GM10248 (cell line): ENCODE measurements around the gene TTC34.
A peak's percentile ranks its signal among the peaks of the same experiment; 100 is the strongest.

ENCODE experiments used
- CTCF ChIA-PET: fragments of 300-600 bp; sonication (Branson Sonifier 250); formaldehyde crosslinking; extraction: SDS; loops from one replicate; lab custom pipeline; 2021; ENCODE audit warnings: antibody characterized with exemption; lab: Yijun Ruan, JAX
- POLR2A ChIA-PET: fragments of 350-650 bp; sonication (Branson Sonifier 250); formaldehyde crosslinking; extraction: SDS; loops from one replicate; lab custom pipeline; 2020; ENCODE audit warnings: antibody characterized with exemption; lab: Yijun Ruan, JAX
- DNase-seq: peaks from one replicate; pipeline ENCODE4 v3.0.0; 2012; ENCODE audit errors: extremely low spot score
- TF ChIP-seq, protein P1 (sequence below): IDR thresholded peaks from 2 replicates; pipeline ENCODE4 v1.5.1; 2012; ENCODE audit warnings: mild to moderate bottlenecking, low read depth; ENCODE audit errors: extremely low read depth, missing control alignments, control extremely low read depth

TTC34 gene, protein sequence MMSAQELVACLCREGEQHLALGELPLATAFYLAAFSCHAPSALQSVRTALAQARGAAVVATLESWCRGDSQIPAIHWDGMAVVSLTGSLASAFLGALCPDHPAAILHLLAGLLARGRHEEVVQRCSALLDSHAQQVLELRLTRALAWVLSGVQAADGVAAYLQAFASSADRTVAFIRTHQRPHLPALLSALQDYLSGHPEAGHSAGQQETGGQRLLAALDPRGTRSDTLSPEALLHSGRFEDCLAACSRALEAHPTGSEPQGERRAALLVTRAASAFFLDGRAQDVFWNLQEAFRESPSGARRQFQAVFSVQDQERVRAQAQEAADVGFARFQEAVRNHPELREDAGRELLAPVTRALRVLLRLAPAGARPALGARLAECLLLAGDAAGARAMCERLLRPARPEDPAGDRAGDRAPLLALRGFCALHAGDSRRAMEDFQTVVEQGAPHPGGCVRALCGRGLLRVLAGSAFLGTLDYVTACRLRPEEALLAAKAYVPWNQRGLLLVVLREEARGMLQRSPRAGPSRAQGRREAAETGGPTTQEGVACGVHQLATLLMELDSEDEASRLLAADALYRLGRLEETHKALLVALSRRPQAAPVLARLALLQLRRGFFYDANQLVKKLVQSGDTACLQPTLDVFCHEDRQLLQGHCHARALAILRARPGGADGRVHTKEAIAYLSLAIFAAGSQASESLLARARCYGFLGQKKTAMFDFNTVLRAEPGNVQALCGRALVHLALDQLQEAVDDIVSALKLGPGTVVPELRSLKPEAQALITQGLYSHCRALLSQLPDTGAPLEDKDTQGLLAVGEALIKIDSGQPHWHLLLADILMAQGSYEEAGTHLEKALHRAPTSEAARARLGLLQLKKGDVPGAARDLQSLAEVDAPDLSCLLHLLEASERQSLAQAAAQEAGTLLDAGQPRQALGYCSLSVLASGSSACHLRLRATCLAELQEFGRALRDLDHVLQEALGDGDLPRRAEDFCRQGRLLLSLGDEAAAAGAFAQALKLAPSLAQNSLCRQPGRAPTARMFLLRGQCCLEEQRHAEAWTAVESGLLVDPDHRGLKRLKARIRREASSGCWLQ

DNA sequence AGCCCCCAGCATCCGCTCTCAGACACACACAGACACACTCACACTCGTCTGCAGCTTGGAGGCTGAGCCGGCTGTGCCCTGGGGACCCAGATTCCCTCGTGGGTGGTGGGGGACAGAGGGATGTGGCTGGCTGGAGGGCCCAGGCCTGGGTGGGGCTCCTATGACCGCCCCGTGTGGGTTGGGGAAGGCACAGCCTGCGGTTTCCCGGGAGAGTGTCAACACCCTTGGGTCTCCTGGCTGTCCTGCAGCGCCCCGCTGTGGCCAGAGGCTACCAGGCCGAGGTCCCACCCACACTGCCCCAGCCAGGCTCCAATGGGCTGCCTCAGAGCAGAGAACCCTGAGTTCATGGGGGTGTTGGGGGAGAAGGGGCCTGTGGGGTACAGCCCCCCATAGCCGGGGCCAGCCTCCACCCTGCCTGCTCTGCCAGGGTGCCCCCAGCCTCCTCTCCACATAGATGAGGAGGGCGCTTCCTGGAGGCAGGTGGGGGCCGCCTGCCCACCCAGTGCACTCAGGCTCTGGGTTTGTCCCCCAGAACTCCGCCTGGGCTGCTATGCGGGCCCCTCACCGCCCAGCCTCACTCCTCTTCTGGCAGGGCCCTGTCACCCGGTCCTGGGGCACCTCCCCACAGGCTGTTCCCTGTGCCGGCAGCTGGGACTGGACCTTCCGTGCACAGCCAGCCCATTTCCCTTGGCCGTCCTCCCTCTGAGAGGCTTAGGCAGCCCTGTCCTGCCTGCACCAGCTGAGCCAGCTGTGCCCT lies at the start of gene TTC34:
Gene TTC34 (minus strand): TSS at position 159 of the 757 bp plus-strand sequence. CDS start 866 bp downstream, outside the sequence.
- CTCF ChIA-PET = interaction anchor here (1.0 kb wide), 1 partner anchor 387 kb away, joined by 3 read pairs; no protein-coding TSS in a partner anchor
- TF ChIP-seq, protein P1, sequence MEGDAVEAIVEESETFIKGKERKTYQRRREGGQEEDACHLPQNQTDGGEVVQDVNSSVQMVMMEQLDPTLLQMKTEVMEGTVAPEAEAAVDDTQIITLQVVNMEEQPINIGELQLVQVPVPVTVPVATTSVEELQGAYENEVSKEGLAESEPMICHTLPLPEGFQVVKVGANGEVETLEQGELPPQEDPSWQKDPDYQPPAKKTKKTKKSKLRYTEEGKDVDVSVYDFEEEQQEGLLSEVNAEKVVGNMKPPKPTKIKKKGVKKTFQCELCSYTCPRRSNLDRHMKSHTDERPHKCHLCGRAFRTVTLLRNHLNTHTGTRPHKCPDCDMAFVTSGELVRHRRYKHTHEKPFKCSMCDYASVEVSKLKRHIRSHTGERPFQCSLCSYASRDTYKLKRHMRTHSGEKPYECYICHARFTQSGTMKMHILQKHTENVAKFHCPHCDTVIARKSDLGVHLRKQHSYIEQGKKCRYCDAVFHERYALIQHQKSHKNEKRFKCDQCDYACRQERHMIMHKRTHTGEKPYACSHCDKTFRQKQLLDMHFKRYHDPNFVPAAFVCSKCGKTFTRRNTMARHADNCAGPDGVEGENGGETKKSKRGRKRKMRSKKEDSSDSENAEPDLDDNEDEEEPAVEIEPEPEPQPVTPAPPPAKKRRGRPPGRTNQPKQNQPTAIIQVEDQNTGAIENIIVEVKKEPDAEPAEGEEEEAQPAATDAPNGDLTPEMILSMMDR = peak; percentile 55
- POLR2A ChIA-PET = no interaction called here
- peak; percentile 50 for DNase-seq

DNA sequence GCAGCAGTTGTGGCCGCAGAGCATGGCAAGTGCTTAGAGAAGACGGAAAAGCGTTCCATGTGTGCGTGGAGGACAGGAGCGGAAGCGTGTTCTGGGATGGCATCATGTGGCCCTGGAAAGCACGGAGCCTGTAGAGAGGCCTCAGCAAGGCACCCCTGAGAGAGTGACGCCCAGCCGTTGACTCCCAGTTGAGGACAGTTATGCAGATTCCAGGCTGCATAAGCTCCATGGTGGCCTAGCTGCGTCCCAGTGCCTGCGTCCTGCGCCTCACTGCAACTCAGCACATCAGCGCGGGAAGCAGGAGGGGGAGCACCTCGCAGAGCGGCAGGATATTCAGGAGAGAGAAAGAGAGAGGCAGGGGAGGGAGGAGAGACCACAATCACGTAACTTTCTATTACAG lies 49.0 kb upstream of the TTC34 start:
- POLR2A ChIA-PET = no interaction called here
- DNase-seq = no peak
- CTCF ChIA-PET = no interaction called here
- TF ChIP-seq, protein P1 = no peak

DNA sequence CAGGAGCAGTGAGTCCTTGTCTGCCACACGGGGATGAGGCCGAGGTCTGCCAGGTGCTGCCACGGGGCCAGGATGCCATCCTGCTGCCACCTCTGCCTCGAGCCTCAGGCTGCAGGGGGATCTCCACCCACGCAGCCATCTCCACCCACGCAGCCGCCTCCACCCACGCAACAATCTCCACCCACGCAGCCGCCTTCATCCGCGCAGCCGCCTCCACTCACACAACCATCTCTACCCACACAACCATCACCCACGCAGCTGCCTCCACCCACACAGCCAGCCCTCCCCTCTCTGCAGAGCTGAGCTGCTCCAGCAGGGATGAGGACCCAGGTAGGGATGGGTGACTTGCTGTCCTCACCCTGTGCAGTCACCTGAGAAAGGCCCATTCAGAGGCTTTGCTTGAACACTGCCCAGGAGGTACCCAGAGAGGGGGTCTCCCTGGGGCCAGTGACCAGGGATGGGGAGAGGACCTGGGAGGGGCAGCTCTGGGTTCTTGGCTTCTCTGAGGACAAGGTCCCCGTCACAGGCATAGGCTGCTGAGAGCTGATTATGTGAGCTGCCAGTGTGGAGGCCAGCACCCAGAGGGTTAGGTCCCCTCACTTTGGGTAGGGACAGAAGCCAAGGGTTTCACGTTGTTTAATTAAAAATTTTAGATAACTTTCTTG lies 46.6 kb upstream of the TTC34 start:
- ChIA-PET POLR2A (no interaction called here), CTCF (no interaction called here)
- DNase-seq = no peak
- TF ChIP-seq, protein P1 = no peak

DNA sequence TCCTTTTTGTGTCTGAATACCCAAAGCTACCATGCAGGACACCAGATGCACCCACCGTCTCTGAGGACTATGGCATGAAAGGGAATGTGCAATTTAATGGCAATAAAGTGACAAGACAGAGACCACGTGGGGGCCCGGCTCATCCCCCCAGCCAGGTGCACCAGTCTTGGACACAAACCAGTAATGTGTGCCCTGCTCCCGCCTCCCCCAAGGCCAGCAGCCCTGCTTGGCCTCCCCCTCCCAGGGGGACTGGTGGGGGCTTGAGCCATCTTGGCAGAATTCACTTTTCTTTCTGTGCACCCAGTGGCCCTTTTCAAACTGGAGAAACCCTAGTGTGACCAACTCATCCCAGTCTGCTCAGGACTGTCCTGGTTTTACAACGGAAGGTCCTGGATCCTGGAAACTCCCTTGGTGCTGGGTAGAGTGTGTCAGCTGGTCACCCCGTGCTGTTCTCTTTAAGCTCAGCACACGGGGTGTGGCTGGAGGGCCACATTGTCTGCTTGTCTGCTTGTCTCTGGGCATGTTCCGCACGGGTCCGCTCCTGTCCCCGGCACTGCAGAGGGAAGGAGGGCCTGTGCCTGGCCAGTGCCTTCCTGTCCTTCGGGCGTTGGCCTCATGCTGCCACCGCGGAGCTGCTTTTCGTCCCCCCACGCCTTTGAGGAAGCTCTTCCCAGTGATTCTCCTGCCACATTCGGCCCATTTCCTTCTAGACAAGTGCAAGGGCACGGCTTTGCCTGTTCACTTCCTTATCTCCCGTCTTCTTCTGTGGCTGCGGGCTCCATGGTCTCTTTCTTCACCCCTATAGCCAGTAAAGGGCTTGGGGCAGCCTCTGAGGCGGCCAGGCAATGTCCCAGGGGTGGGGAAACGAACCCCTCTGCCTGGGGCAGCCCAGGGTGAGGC lies 45.8 kb upstream of the TTC34 start:
- TF ChIP-seq, protein P1 = no peak
- CTCF ChIA-PET = no interaction called here
- POLR2A ChIA-PET = no interaction called here
- no peak for DNase-seq

DNA sequence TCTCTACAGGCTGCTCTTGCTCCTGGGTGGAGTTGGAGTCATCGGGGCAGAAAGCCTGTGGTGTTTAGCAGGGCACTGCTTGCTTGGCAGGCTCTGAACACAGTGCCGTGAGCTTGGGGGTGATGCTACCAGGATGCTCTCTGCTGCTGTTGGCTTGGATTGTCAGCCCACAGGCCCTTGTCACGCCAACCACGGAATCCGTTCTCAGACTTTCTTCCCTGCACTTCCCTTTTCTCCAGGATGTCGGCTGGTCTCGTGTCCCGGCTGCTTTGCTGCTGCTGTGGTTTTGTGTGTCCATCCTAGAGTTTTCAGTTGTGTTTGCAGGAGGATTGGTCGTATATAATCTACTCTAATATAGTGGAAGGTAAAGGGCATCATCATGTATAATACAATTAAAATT lies 44.4 kb upstream of the TTC34 start:
- TF ChIP-seq, protein P1 = no peak
- ChIA-PET POLR2A (no interaction called here), CTCF (no interaction called here)
- no peak for DNase-seq
